ENCODE measurements around the gene SKIC3. TPM values are rescaled to one million over a fixed set of nuclear protein-coding genes. Genes with fewer than 3 reads are reported as not detected.
A peak's percentile ranks its signal among the peaks of the same experiment; 100 is the strongest.

SKIC3 gene
- 70.8 TPM for polyA plus RNA-seq (2013, experiment 1 of 2; ENCODE audit: insufficient read length)
- 66.8 TPM for polyA plus RNA-seq (2013, experiment 2 of 2; ENCODE audit: insufficient read length)

DNA sequence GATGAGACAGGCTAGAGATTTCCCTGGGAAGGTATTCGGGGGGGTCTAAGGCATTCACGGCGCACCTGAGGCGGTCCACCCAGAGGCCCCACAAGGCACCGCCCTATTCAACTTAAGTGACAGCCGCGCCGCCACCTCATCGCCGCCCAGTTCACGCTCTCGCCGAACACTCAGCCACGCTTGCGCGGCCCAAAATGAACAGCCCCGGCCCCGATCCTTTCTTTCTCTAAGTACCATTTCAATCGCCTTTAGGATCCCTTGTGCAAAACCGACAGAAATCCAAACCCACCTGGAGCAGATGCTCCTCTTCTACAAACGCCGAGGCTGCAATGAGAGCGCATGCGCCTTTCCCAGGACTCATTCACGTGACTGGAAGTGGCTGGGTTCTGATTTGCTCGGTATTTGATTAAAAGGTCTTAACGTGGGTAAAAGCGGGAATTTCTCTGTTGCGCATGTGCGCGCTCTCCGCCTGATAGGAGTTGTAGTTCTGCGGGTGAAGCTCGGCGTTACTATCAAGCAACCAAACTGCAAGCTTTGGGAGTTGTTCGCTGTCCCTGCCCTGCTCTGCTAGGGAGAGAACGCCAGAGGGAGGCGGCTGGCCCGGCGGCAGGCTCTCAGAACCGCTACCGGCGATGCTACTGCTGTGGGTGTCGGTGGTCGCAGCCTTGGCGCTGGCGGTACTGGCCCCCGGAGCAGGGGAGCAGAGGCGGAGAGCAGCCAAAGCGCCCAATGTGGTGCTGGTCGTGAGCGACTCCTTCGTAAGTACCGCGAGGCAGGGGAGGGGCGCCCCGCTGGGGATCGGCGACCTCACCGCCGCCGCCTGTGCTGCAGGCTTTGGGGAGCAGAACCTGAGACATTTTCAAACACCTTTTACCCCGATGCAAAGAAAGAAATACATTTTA lies at the start of gene SKIC3, which contains the start of gene ARSK:
Gene SKIC3, minus strand, starts transcription at position 331 of the 902 bp plus-strand sequence. CDS start 7,827 bp downstream, outside the sequence.
Gene ARSK, plus strand, starts transcription at position 455 of the 902 bp plus-strand sequence. Its CDS starts 178 bp downstream, at position 633.
- DNase-seq, result peak; percentile 99

DNA sequence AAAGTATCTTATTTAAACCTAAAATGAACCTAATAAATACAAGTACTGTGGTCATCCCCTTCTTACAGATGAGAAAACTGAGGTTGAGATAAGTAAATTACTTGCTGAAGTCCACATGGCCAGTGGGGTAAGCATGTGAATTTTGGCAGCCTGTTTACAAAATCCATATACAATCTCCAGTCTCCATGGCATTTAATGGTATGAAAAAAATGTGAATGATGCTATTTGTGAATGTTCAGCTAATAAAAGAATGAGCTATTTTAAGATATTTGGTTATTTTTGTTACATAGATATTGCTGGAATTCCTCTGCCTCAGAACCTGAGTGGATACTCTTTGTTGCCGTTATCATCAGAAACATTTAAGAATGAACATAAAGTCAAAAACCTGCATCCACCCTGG lies 45.8 kb upstream of the SKIC3 start:
- peak; percentile 56 for DNase-seq

DNA sequence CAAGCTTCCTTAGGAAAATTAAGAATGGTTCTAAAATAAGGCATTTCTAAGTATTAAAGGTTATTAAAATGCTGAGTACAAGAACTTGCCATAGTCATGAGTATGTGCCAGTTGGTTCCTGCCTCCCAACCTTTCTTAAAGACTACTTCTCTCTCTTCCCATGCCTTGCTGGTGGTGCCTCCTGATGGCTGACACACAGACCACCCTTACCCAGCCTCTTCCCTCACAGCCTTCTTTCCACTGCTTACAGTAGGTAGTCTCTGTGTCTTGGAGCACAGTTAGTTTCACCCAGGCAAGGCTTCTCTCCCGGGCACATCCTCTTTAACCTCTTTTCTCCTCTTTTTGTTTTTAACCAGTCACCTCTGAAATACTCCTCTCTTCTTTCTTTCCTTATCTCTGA lies 44.5 kb upstream of the SKIC3 start:
- DNase-seq, result no peak

DNA sequence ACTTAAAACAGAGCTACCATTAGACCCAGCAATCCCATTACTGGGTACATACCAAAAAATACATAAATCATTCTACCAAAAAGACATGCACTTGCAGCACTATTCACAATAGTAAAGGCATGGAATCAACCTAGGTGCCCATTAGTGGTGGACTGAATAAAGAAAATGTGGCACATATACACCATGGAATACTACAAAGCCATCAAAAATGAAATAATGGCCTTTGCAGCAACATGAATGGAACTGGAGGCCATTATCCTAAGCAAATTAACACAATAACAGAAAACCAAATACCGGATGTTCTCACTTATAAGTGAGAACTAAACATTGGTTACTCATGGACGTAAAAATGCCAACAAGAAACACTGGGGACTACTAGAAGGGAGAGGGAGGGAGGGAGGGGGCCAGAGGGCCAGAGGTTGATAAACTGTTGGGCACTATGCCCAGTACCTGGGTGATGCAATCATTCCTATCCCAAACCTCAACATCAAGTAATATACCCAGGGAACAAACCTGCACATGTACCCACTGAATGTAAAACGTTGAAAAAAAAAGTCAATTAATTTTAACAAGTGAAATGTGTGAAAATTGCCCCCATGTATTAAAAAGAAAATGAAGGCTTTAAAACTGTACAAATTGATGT lies 40.6 kb upstream of the SKIC3 start:
- no peak for DNase-seq

- peak; percentile 64 for DNase-seq
Observed at GRCh38 chr5:95591490-95591901, 36.7 kb upstream of the SKIC3 start.

DNA sequence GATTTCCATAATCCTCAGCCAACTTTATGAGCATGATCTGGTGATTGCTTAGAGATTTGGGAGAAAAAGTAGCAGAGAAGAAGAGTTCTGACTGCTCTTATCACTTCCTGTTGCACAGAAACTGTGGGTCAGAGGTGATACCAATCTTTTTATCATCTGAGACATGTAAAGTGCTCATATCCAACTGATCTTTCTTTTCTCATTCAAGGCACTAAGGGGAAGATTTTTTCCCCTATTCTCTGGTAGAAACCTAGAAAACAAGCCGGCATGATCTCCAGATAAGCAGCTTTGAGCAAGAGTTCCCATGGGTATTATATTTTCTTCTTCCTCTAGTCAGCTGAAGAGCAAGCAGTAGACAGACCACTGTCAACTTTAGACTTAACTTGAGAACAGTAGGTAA lies 36.1 kb upstream of the SKIC3 start:
- DNase-seq, result no peak

DNA sequence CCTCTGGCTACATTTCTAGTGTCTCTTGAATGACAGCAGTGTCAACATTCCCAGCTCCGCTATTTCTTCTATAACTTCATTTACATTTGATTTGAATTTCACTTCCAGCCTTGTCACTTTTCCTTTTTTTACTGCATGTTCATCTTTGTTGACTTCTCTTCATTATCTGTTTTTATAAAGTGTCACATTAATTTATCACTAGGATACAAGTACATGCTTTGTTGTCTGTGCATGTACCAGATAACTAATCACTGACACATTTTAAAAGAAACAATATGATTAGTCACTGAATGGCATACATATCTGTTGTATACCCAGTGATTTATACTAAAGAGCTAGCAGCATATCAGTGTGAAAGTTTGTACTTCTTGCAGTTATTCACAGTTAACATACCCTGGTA lies 29.2 kb upstream of the SKIC3 start:
- no peak for DNase-seq

DNA sequence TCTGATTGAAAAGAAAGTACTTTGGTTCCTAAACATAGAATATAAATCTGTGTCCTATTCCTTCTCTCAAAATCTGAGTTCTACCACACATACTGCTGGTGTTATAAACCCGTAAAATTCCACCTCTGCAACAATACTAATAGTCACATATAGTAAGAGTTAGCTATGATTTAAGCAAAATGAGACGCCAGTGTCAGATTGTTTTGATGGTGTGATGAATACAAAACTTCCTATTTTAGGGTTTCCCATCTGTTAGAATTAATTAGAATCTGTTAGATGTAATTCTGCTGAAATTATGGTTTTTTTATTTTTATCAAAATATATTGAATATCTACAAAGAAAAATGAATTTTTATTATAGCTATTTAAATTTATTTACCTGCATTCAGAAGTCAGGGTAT lies 26.8 kb upstream of the SKIC3 start:
- DNase-seq, result no peak

DNA sequence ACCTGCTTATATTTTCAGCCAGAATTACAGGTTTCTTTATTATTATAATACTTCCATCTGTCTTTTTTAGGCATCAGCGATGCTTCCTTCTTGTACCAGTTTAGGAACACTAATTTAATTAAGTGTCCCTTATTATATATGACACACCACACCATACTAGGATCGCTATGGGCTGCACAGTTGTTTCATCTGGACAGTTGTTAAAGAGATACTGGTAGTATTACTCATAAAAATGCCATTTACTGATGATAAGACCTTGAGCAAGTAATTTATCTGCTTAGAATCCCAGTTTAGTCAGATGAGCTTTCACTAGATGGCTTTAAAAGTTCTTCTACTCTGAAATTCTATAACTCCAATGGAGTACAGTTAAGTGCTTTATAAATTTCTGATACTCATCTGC lies 17.2 kb upstream of the SKIC3 start:
- no peak for DNase-seq

DNA sequence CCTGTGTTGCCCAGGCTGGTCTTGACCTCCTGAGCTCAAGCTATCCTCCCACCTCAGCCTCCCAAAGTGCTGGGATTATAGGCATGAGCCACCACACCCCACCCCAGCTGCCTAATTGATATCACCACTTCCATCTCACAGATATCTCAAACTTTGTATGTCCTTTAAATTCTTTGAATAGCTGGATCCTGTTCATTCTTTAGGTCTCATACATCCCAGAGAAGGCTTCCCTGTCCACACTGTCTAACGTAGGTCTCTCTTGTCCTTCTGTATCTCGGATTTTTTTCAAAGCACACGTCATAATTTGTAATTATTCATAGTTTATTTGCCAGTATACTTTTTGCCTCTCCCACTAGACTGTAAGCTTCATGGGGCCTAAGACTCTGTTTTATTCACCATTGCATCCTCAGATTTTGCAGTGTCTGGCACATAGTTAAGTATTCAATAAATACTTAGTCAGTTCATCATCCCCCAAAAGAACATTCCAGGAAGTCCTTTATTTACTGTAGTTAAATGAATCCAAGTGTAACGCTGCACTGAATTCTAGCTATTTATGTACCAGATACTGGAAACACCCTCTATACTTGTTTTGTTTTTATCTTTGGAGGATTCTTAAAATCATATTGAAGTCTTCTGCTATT lies 10.6 kb upstream of the SKIC3 start:
- peak; percentile 51 for DNase-seq

DNA sequence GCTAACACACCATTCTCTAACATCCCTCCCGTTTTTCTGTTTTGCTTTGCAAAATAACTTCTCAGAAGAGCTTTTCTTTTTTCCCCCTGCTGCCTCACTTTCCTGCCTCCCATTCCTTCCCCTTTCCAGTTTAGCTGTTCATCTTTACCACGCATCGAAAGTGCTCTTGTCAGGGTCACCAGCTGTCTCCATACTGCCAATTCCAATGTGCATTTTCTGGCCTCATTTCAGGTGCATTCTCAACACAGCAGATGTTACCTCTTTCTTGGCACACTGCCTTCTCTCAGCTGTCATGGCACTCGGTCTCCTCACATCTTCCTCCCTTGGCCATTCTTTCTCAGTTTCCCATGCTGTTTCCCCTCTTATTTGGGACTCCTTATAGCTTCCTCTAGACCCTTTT lies 9.7 kb upstream of the SKIC3 start:
- no peak for DNase-seq

GRCh38 chr5:95563367-95563766 lies 8.6 kb upstream of the SKIC3 start:
- DNase-seq, result no peak

DNA sequence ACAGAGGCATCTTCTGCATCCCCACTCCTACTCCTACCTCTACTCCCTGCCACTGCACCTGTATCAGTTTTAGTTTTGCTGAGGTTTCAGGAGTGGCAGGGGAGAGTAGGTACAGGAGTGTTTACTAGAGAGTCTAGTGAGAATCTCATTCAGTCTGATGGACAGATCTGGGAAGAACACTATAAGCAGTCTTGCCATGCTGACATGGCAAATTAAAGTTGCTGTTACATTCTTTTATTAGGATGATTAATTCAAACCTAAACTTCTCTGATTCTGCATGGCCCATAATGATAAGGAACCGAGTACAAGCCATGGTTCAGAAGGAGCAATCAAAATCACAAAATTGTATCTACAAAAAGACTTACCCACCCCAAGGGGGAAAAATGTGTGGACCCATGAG lies 7.5 kb upstream of the SKIC3 start:
- DNase-seq, result no peak

DNA sequence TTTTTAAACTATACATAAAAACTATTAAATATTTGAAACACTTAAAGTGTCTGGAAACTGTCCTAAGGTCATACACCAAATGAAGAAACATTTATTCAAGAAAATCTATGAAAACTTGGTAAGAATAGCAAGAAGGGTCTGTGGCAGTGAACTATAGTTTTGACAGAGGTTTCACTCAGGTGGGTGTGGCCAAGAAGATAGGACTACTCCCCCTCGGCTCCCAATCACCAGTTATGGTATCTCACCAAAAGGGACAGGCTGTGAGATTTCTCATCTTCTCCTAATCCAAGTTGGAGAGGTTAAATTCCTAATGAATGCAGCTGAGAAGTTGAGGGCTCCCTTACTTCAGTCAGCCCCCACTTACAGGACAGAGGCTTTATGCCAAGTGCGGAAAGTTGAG lies 3.1 kb upstream of the SKIC3 start:
- DNase-seq, result no peak

- no peak for DNase-seq
Observed at GRCh38 chr5:95555553-95555952, 776 bp upstream of the SKIC3 start.

DNA sequence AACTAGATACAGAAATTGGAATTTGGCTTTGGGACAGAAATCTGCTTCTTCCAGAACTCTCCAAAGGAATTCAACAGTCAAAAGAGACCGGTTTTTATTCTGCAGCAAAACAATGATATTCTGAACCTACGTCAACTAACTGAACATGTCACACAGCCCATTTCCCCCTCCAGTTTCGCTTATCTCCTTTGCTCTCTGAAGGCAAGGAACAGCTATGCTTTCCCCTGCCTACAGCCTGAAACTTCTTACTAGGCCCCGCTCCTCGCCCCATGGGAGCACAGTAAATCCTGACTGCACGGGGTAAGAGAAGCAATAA lies 488 bp downstream of the SKIC3 start:
- DNase-seq, result no peak

- no peak for DNase-seq
Observed at GRCh38 chr5:95549030-95549429, 5.7 kb downstream of the SKIC3 start.

GRCh38 chr5:95543017-95543705 lies 11.6 kb downstream of the SKIC3 start:
- DNase-seq, result no peak

DNA sequence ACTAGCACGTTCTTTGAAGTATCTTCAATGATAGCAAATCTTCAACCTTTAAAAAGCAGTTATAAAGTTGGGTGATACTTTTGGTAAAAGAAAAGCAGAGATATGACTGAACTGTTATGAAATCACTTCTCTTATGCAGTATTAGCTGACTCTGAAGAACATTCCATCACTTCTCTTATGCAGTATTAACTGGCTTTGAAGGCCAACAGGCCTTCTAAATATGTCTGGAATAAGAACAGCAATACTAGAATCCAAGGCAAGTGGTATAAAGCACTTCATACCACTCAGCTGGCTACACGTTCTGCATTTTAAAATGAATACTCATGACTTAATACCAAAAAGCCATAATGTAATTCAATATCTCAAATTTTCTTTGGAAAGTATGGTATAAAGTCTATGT lies 17.3 kb downstream of the SKIC3 start:
- DNase-seq, result no peak

DNA sequence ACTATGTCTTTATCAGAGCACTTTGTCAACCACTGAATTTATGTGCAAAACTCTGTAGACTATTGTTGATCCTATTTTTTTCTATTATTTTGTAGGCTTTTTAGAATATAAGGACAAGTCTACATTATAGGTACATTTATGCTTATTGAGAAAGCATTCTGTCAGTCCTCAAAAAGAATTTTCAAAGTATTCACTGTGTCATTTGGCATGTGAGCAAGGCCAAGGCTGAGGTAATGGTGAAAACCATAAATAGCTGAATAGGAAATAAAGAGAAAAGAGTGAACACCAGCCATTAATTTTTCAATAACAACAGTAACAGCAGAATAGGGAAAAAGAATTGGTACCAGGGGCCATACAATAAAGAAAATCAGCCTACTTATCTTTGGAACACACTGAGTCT lies 21.0 kb downstream of the SKIC3 start:
- no peak for DNase-seq

DNA sequence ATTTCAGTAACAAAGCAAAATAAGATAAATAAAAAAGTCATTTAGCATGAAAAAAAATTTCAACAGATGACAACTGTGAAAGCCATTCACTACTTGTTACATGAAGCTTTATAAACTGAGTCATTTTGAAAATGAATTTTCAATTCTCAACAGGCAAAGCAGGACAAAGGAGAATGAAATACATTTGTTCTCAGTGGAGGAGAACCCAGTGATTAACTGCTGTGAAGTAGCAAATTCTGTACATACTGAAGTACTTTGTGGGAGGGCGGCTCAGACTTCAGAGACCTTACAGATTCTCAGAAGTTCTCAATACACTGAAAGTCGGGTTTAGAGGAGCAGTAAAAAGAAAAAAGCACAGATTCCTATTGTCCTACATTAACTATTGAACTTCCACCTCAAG lies 21.7 kb downstream of the SKIC3 start:
- DNase-seq, result peak; percentile 24

DNA sequence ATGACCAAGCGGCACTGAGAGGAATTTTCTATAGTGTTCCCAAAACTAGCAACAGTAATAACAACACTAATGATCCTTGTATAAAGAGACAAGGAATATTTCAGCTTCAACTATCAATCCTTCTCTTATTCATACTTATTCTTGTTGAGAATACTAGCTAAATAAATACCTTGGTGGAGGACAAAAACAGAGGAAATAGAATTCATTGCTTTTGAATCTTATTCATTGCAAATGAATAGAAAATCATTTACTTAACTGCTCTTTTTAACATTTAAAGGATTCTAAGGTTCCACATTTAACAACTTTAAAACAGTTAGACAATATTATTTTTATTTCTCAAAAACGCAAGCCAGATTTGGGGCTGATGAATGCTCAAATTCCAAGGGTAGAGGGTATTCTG lies 22.4 kb downstream of the SKIC3 start:
- DNase-seq, result no peak

DNA sequence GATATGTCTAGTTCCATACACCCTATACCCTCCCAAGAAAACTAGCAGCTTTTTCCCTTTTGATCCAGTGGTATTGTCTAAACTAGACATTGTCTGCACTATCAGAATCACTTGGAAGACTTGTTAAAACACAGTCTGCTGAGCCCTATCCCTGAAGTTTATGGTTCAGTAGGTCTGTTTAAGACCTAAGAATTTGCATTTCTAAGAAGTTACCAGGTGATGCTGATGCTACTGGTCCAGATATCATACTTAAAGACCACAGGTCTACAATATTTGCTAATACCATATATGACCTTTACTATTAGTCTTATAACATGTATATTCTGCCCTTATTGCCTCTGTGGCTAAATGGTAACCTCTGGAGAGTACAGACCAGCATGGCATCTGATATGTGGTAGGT lies 23.3 kb downstream of the SKIC3 start:
- DNase-seq, result no peak
